Smooth muscle cell of the brain vasculature (primary cell): ENCODE results near the gene DAZ1.
"Not testable (repeated sequence)": the region's sequence is repeated elsewhere in the genome, so short reads cannot be mapped to it uniquely, and the experiment has no call there.

Experiments used
- DNase-seq: peaks from one replicate; pipeline ENCODE4 v3.0.0-alpha.2; 2012; ENCODE audit warnings: low read depth, low spot score

Gene DAZ1, protein sequence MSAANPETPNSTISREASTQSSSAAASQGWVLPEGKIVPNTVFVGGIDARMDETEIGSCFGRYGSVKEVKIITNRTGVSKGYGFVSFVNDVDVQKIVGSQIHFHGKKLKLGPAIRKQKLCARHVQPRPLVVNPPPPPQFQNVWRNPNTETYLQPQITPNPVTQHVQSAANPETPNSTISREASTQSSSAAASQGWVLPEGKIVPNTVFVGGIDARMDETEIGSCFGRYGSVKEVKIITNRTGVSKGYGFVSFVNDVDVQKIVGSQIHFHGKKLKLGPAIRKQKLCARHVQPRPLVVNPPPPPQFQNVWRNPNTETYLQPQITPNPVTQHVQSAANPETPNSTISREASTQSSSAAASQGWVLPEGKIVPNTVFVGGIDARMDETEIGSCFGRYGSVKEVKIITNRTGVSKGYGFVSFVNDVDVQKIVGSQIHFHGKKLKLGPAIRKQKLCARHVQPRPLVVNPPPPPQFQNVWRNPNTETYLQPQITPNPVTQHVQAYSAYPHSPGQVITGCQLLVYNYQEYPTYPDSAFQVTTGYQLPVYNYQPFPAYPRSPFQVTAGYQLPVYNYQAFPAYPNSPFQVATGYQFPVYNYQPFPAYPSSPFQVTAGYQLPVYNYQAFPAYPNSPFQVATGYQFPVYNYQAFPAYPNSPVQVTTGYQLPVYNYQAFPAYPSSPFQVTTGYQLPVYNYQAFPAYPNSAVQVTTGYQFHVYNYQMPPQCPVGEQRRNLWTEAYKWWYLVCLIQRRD

DNA sequence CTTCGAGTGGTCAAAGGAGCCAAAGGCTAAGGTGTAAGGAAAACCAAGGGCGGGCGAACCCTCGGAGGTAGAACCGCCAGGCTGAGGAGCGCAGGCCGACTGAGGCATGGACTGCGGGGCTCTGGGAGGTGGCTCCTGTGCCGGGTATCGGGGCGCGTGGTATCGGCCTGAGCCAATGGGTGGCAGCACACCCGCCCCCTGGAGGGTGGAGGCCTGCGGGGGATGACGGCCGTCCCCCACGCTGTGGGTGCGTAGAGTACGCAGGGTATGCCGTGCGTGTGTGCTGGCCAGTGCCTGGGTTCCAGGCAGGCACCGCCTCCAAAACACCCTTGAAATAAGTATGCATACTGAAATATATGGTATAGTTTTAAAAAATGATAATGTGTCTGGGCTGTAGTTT is at the start of gene DAZ1:
TSS of gene DAZ1 (minus strand) at position 101 of the 400 bp plus-strand sequence. CDS start 208 bp downstream, outside the sequence.
- not testable (repeated sequence) for DNase-seq

DNA sequence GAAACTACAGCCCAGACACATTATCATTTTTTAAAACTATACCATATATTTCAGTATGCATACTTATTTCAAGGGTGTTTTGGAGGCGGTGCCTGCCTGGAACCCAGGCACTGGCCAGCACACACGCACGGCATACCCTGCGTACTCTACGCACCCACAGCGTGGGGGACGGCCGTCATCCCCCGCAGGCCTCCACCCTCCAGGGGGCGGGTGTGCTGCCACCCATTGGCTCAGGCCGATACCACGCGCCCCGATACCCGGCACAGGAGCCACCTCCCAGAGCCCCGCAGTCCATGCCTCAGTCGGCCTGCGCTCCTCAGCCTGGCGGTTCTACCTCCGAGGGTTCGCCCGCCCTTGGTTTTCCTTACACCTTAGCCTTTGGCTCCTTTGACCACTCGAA is 20.4 kb upstream of the DAZ1 start, which contains the start of gene DAZ2:
TSS of gene DAZ2 (plus strand) at position 301 of the 400 bp plus-strand sequence. CDS start 208 bp downstream, outside the sequence.
- DNase-seq = not testable (repeated sequence)

DNA sequence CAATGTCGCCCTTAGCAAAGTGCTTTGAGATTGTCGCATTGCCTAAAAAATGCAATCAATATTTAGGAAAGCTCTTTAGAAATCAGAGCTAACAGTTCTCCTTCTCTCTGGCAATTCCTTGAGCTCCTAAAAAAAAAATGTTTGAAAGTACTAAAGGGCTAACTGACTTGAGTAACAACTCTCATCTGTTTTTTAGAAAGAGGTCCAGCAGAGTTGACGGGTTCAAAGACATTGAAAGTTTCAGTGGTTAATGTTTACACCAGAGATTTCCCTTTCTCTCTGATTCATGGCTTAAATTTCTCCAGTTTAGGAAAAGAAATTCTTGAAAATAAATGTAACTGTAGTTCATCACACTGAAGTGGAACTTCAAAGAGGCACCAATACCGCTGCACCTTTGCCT is 11.9 kb upstream of the DAZ1 start:
- DNase-seq = not testable (repeated sequence)

DNA sequence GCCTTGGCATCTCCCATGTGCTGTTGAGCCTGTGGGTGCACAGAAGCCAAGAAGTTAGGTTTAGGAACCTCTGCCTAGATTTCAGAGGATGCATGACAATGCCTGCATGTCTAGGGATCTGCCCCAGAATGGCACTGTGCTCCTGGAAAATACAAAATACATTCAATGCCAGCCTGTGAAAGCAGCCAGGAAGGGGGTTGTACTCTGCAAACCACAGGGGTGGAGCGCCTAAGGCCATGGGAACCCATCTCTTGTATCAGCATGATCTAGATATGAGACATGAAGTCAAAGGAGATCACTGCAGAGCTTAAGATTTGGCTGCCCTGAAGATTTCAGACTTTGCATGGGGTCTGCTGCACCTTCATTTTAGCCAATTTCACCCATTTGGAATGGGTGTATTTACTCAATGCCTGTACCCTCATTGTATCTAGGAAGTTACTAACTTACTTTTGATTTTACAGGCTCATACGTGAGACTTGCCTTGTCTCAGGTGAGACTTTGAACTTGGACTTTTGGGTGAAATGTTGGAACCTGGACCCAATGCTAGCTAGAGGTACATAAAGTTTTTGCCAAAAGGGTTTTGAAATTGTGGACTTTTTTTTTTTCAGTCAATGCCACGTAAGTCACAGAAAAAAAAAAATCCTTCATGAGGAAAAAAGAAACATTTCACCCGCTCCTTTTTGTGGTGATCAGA is 11.1 kb upstream of the DAZ1 start:
- not testable (repeated sequence) for DNase-seq

DNA sequence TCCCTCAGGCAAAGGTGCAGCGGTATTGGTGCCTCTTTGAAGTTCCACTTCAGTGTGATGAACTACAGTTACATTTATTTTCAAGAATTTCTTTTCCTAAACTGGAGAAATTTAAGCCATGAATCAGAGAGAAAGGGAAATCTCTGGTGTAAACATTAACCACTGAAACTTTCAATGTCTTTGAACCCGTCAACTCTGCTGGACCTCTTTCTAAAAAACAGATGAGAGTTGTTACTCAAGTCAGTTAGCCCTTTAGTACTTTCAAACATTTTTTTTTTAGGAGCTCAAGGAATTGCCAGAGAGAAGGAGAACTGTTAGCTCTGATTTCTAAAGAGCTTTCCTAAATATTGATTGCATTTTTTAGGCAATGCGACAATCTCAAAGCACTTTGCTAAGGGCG is 8.6 kb upstream of the DAZ1 start:
- not testable (repeated sequence) for DNase-seq
